Loucy (cell line): Measurements from ENCODE around the gene TSC22D3.
A peak's percentile ranks its signal among the peaks of the same experiment; 100 is the strongest.

ENCODE experiments used
- H2AFZ ChIP-seq: fragments of 200-600 bp; sonication (generic); 2 replicates; pipeline ENCODE4 v1.6.0; 2016; ENCODE audit warnings: antibody characterized with exemption, mild to moderate bottlenecking, low read length, moderate library complexity
- H3F3A ChIP-seq: fragments of 200-600 bp; 2 replicates; pipeline ENCODE4 v1.6.0; 2016; ENCODE audit warnings: antibody characterized with exemption, low read depth, mild to moderate bottlenecking
- H3K27me3 ChIP-seq: fragments of 200-600 bp; sonication (generic); 2 replicates; pipeline ENCODE4 v1.6.1; 2014; ENCODE audit warnings: low read length, mild to moderate bottlenecking; ENCODE audit not compliant: insufficient read depth, poor library complexity, severe bottlenecking
- H3K36me3 ChIP-seq: fragments of 200-600 bp; sonication (generic); 2 replicates; pipeline ENCODE4 v1.6.1; 2016; ENCODE audit warnings: low read length; ENCODE audit not compliant: insufficient read depth
- H3K4me1 ChIP-seq: fragments of 200-600 bp; sonication (generic); 2 replicates; pipeline ENCODE4 v1.5.1; 2014; ENCODE audit warnings: low read length, mild to moderate bottlenecking; ENCODE audit not compliant: insufficient read depth, poor library complexity, severe bottlenecking
- H3K4me2 ChIP-seq: fragments of 200-600 bp; sonication (generic); 2 replicates; pipeline ENCODE4 v1.6.0; 2014; ENCODE audit warnings: antibody characterized with exemption, low read length, low read depth, mild to moderate bottlenecking; ENCODE audit not compliant: poor library complexity, severe bottlenecking
- H3K4me3 ChIP-seq: fragments of 200-600 bp; sonication (generic); 2 replicates; pipeline ENCODE4 v1.5.1; 2014; ENCODE audit warnings: low read length, mild to moderate bottlenecking, mixed read lengths; ENCODE audit not compliant: poor library complexity, severe bottlenecking
- H3K79me2 ChIP-seq: fragments of 200-600 bp; sonication (generic); 2 replicates; pipeline ENCODE4 v1.6.1; 2014; ENCODE audit warnings: low read length; ENCODE audit not compliant: insufficient read depth
- H3K9ac ChIP-seq: fragments of 200-600 bp; sonication (generic); 2 replicates; pipeline ENCODE4 v1.6.0; 2014; ENCODE audit warnings: mild to moderate bottlenecking, low read depth, low read length, moderate library complexity; ENCODE audit not compliant: poor library complexity, severe bottlenecking
- H3K9me2 ChIP-seq: fragments of 200-600 bp; sonication (generic); replicated peaks from 2 replicates; pipeline ENCODE4 v1.6.1; 2016; ENCODE audit warnings: low read depth, low read length, mixed read lengths
- H3K9me3 ChIP-seq: fragments of 200-600 bp; sonication (generic); 2 replicates; pipeline ENCODE4 v1.6.1; 2014; ENCODE audit warnings: mild to moderate bottlenecking, antibody characterized with exemption, low read length, low read depth; ENCODE audit not compliant: insufficient read depth
- H4K20me1 ChIP-seq: fragments of 200-600 bp; sonication (generic); 2 replicates; pipeline ENCODE4 v1.6.0; 2014; ENCODE audit warnings: antibody characterized with exemption, low read length, mild to moderate bottlenecking; ENCODE audit not compliant: insufficient read depth, poor library complexity, severe bottlenecking
- CTCF ChIP-seq: fragments of 200-600 bp; sonication (generic); conservative IDR thresholded peaks from 2 replicates; pipeline ENCODE4 v1.5.1; 2014; ENCODE audit warnings: mild to moderate bottlenecking, antibody characterized with exemption, low read length
- EZH2phosphoT487 ChIP-seq: fragments of 200-600 bp; IDR thresholded peaks from 2 replicates; pipeline ENCODE4 v1.6.1; 2018; ENCODE audit warnings: antibody characterized with exemption, mild to moderate bottlenecking, moderate library complexity, borderline replicate concordance

The TSC22D3 gene

GRCh38 chrX:107700790-107701189, 74.8 kb downstream of the TSC22D3 start:
- Histone ChIP-seq H3K4me2 (peak overlapping the region; percentile 32), H3F3A (no peaks in the 10 kb centered on the region), H3K4me1 (peaks cover 29% of the 10 kb centered on the region), H3K36me3 (no peaks in the 10 kb centered on the region), H3K27me3 (no peaks in the 10 kb centered on the region), H3K9ac (no peak overlapping the region), H3K79me2 (peaks cover 12% of the 10 kb centered on the region; the same call in 1 of the 2 replicates), H3K9me2 (no peaks in the 10 kb centered on the region), H3K4me3 (no peak overlapping the region), H3K9me3 (no peaks in the 10 kb centered on the region), H4K20me1 (no peaks in the 10 kb centered on the region), H2AFZ (peak overlapping the region; percentile 64)
- TF ChIP-seq CTCF = no peak
- TF ChIP-seq EZH2phosphoT487 = no peak

DNA sequence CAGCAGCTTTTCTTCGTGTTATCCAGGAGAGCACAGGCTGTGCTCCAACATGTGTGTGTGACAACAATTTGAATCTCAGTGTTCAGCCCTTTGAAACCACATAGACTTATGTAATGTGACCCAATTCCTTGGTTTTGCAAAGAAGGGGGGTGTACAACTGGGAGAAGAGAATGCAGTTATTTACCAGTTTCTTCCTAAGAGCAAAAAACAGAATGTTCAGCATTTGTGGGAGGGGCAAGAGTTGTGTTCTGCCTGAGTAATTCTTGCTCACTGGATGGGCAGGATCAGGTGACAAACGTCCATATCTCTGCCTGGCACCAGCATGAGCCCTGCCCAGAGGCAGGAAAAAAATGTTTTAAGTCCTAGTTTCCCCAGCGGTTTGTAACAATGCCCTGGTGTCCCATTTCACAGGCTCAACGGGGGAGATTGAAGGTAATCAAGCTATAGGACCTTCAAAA, 75.2 kb downstream of the TSC22D3 start:
- H3F3A ChIP-seq = no peaks in the 10 kb centered on the region
- H3K36me3 ChIP-seq = no peaks in the 10 kb centered on the region
- H3K9me3 ChIP-seq = no peaks in the 10 kb centered on the region
- H3K9me2 ChIP-seq = no peaks in the 10 kb centered on the region
- H3K4me3 ChIP-seq = no peak overlapping the region
- no peaks in the 10 kb centered on the region for H4K20me1 ChIP-seq
- H3K27me3 ChIP-seq = no peaks in the 10 kb centered on the region
- H3K79me2 ChIP-seq = peaks cover 12% of the 10 kb centered on the region; the same call in 1 of the 2 replicates
- peak overlapping the region; percentile 32 for H3K4me2 ChIP-seq
- no peak overlapping the region for H3K9ac ChIP-seq
- peaks cover 29% of the 10 kb centered on the region for H3K4me1 ChIP-seq
- peak overlapping the region; percentile 64 for H2AFZ ChIP-seq
- TF ChIP-seq EZH2phosphoT487 (no peak), CTCF (no peak)

- TF ChIP-seq CTCF (no peak), EZH2phosphoT487 (no peak)
- Histone ChIP-seq H3K9me2 (no peaks in the 10 kb centered on the region), H2AFZ (0 out of 2 replicates have a peak overlapping the region, but pooled peaks have one; percentile 5), H3K9ac (no peak overlapping the region), H3K9me3 (no peaks in the 10 kb centered on the region), H3K36me3 (no peaks in the 10 kb centered on the region), H3K4me3 (no peak overlapping the region), H4K20me1 (no peaks in the 10 kb centered on the region), H3K27me3 (no peaks in the 10 kb centered on the region), H3K4me1 (peaks cover 29% of the 10 kb centered on the region), H3F3A (no peaks in the 10 kb centered on the region), H3K79me2 (peaks cover 15% of the 10 kb centered on the region; the same call in 1 of the 2 replicates), H3K4me2 (no peak overlapping the region)
Measured at GRCh38 chrX:107699616-107700015, 76.0 kb downstream of the TSC22D3 start.
